ENCODE data around the gene LETMD1.

GRCh38 chr12:51049525-51049924, 1.4 kb downstream of the LETMD1 start:
- no peak for TF ChIP-seq MYC (IDR thresholded peaks at IDR 0.05; ENCODE audit: low read depth, low read length)
- no peak for TF ChIP-seq POLR2AphosphoS5 (IDR thresholded peaks at IDR 0.05; ENCODE audit: insufficient read depth, low read depth, low read length)
- no peak for TF ChIP-seq CTCF (IDR thresholded peaks at IDR 0.05; ENCODE audit: extremely low read depth in 1 of 2, insufficient read depth in 1 of 2, low read depth in 1 of 2, low read length in 2 of 2)
- no peak for TF ChIP-seq POLR2A (IDR thresholded peaks at IDR 0.05; ENCODE audit: low read depth, low read length)

Measured in endothelial cell of umbilical vein (primary cell).